ENCODE measurements around the gene PGBD5.

DNA sequence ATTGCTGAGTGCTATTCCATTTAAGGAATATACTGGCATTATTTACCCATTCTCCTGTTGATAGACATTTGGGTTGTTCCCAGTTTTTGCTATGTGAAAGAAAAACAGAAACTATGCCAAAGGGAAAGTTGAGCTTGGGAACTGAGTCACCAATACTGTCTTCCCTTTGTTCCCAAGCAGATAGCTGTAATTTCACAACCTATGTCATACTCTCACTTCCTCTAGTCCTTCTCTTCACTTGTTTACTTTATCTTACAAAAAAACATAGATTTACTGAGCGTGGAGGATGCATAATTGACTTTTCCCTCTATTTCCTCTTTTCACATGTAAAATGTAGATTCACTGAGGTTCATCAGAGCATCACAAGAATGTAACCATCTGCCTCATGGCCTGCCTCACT, 32.4 kb upstream of the PGBD5 start:
- TF ChIP-seq, protein P1, sequence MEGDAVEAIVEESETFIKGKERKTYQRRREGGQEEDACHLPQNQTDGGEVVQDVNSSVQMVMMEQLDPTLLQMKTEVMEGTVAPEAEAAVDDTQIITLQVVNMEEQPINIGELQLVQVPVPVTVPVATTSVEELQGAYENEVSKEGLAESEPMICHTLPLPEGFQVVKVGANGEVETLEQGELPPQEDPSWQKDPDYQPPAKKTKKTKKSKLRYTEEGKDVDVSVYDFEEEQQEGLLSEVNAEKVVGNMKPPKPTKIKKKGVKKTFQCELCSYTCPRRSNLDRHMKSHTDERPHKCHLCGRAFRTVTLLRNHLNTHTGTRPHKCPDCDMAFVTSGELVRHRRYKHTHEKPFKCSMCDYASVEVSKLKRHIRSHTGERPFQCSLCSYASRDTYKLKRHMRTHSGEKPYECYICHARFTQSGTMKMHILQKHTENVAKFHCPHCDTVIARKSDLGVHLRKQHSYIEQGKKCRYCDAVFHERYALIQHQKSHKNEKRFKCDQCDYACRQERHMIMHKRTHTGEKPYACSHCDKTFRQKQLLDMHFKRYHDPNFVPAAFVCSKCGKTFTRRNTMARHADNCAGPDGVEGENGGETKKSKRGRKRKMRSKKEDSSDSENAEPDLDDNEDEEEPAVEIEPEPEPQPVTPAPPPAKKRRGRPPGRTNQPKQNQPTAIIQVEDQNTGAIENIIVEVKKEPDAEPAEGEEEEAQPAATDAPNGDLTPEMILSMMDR (CRISPR knock-in tag; IDR thresholded peaks at IDR 0.05), result no peak
- TF ChIP-seq ETV6 (CRISPR knock-in tag; conservative IDR thresholded peaks at IDR 0.05) (no peak), SMC3 (IDR thresholded peaks at IDR 0.05; ENCODE audit: low read length) (no peak), ZNF274 (CRISPR knock-in tag; IDR thresholded peaks at IDR 0.05) (no peak), SETDB1 (CRISPR knock-in tag; IDR thresholded peaks at IDR 0.05; ENCODE audit: borderline replicate concordance) (no peak), SMAD3 (CRISPR knock-in tag; IDR thresholded peaks at IDR 0.05) (no peak), POLR2AphosphoS5 (IDR thresholded peaks at IDR 0.05; ENCODE audit: low read depth, low read length) (no peak)
